A549 (cell line): ENCODE measurements around the gene AKIP1. TPM values are rescaled to one million over a fixed set of nuclear protein-coding genes. Genes with fewer than 3 reads are reported as not detected.

Source experiments
- ATAC-seq, 2 experiments: fragments of 200-7000 bp in 1 of 2; fragments of >200 bp in 1 of 2; cut with Nextera tagmentation in 1 of 2; cut with Tn5 transposase in 1 of 2; 3 replicates each; pipeline versions ENCODE4 v1.8.0 to v1.9.1; 2018 to 2020; ENCODE audit warnings: mild to moderate bottlenecking in 1 of 2, moderate library complexity in 1 of 2
- CTCF ChIA-PET: fragments of 300-600 bp; sonication (Branson Sonifier 250); formaldehyde crosslinking; extraction: SDS; loops from one replicate; lab custom pipeline; 2021; ENCODE audit warnings: antibody characterized with exemption, inconsistent platforms; lab: Yijun Ruan, JAX
- POLR2A ChIA-PET: fragments of 350-600 bp; formaldehyde crosslinking; extraction: SDS; loops from one replicate; lab custom pipeline; 2021; ENCODE audit warnings: antibody characterized with exemption, inconsistent platforms; lab: Yijun Ruan, JAX
- DNase-seq, 2 experiments: peaks; one replicate each; pipeline versions ENCODE4 v3.0.0 to v3.0.0-alpha.2; 2011 to 2016; ENCODE audit warnings: low read depth in 1 of 2, low spot score in 1 of 2
- FAIRE-seq: peaks from 2 replicates; lab custom pipeline; 2011; peaks lifted over from hg19 to GRCh38; lab: Jason Lieb, UNC
- H3K27ac ChIP-seq, 2 experiments: fragments of >200 bp; sonication (Bioruptor Twin); formaldehyde crosslinking; 3 replicates each; pipeline ENCODE4 v1.5.1; 2016 to 2017
- H3K4me1 ChIP-seq: fragments of >200 bp; sonication (Bioruptor Twin); formaldehyde crosslinking; 3 replicates; pipeline ENCODE4 v1.6.1; 2016
- H3K4me2 ChIP-seq: fragments of >200 bp; sonication (Bioruptor Twin); formaldehyde crosslinking; 3 replicates; pipeline ENCODE4 v1.6.1; 2016
- H3K4me3 ChIP-seq: fragments of >200 bp; sonication (Bioruptor Twin); formaldehyde crosslinking; 3 replicates; pipeline ENCODE4 v1.5.1; 2016
- H3K9me3 ChIP-seq: fragments of >200 bp; sonication (Bioruptor Twin); formaldehyde crosslinking; 3 replicates; pipeline ENCODE4 v1.6.1; 2016
- ATOH8 ChIP-seq: fragments of 250-450 bp; sonication (Bioruptor Pico); IDR thresholded peaks from 2 replicates; pipeline ENCODE4 v1.5.0; 2020; ENCODE audit warnings: low read depth, mild to moderate bottlenecking, moderate library complexity
- CBX8 ChIP-seq: fragments of 200-600 bp; sonication (generic); IDR thresholded peaks from 2 replicates; pipeline ENCODE4 v1.6.1; 2016
- CEBPB ChIP-seq, 2 experiments: fragments of >200 bp in 1 of 2; sonication (Bioruptor Twin) in 1 of 2; formaldehyde crosslinking in 1 of 2; IDR thresholded peaks; 2 replicates each; pipeline ENCODE4 v1.6.1; 2012 to 2016
- ELK1 ChIP-seq: fragments of 150-350 bp; IDR thresholded peaks from 2 replicates; pipeline ENCODE4 v1.6.1; 2014; ENCODE audit warnings: low read depth, mild to moderate bottlenecking, low read length
- EP300 ChIP-seq, 2 experiments: fragments of >200 bp; sonication (Bioruptor Twin); formaldehyde crosslinking; IDR thresholded peaks; 2 replicates in 1 of 2; 3 replicates in 1 of 2; pipeline ENCODE4 v1.6.1; 2016 to 2017
- ESRRA ChIP-seq: fragments of 150-350 bp; IDR thresholded peaks from 2 replicates; pipeline ENCODE4 v1.6.1; 2014; ENCODE audit warnings: mild to moderate bottlenecking, low read length, borderline replicate concordance
- FOSL2 ChIP-seq, 2 experiments: fragments of 450-650 bp in 1 of 2; fragments of >200 bp in 1 of 2; sonication (Bioruptor Twin) in 1 of 2; formaldehyde crosslinking; IDR thresholded peaks; 2 replicates each; pipeline versions ENCODE4 v1.5.0 to v1.6.1; 2016 to 2020; ENCODE audit warnings: mild to moderate bottlenecking in 1 of 2, moderate library complexity in 1 of 2
- GATA3 ChIP-seq: IDR thresholded peaks from 2 replicates; pipeline ENCODE4 v1.6.1; 2012; ENCODE audit warnings: borderline replicate concordance
- HDAC2 ChIP-seq: fragments of 200-600 bp; sonication (generic); IDR thresholded peaks from 2 replicates; pipeline ENCODE4 v1.6.1; 2016
- HES2 ChIP-seq: fragments of >200 bp; sonication (Bioruptor Twin); formaldehyde crosslinking; IDR thresholded peaks from 2 replicates; pipeline ENCODE4 v1.6.1; 2016
- HEYL ChIP-seq: fragments of 250-450 bp; sonication (Bioruptor Pico); IDR thresholded peaks from 2 replicates; pipeline ENCODE4 v1.8.0; 2021; ENCODE audit warnings: mild to moderate bottlenecking, moderate library complexity
- HOXA7 ChIP-seq: fragments of 250-450 bp; sonication (Bioruptor Pico); IDR thresholded peaks from 2 replicates; pipeline ENCODE4 v1.5.0; 2020; ENCODE audit warnings: mild to moderate bottlenecking, moderate library complexity
- HOXB13 ChIP-seq: fragments of 250-450 bp; sonication (Bioruptor Pico); IDR thresholded peaks from 2 replicates; pipeline ENCODE4 v1.5.0; 2020; ENCODE audit warnings: low read depth, mild to moderate bottlenecking, moderate library complexity
- JUNB ChIP-seq: fragments of >200 bp; sonication (Bioruptor Twin); formaldehyde crosslinking; IDR thresholded peaks from 2 replicates; pipeline ENCODE4 v1.6.1; 2016
- KDM5A ChIP-seq: fragments of 200-600 bp; sonication (generic); IDR thresholded peaks from 2 replicates; pipeline ENCODE4 v1.6.1; 2016; ENCODE audit warnings: antibody characterized with exemption, mild to moderate bottlenecking
- MAX ChIP-seq: IDR thresholded peaks from 2 replicates; pipeline ENCODE4 v1.6.1; 2012
- NFE2L2 ChIP-seq: fragments of 150-350 bp; conservative IDR thresholded peaks from 2 replicates; pipeline ENCODE4 v1.6.1; 2014; ENCODE audit warnings: low read length
- NPAS2 ChIP-seq: fragments of 250-450 bp; sonication (Bioruptor Pico); IDR thresholded peaks from 2 replicates; pipeline ENCODE4 v1.8.0; 2022; ENCODE audit warnings: mild to moderate bottlenecking, moderate library complexity, borderline replicate concordance
- PBX3 ChIP-seq: IDR thresholded peaks from 2 replicates; pipeline ENCODE4 v1.6.1; 2012
- POLR2AphosphoS2 ChIP-seq: conservative IDR thresholded peaks from 2 replicates; pipeline ENCODE4 v1.6.1; 2012; ENCODE audit warnings: low read length, improper control_type of control experiment, inconsistent platforms
- RARB ChIP-seq: fragments of 250-450 bp; sonication (Bioruptor Pico); IDR thresholded peaks from 2 replicates; pipeline ENCODE4 v1.8.0; 2021; ENCODE audit warnings: mild to moderate bottlenecking, moderate library complexity
- RCOR1 ChIP-seq: fragments of 150-350 bp; IDR thresholded peaks from 2 replicates; pipeline ENCODE4 v1.6.1; 2014; ENCODE audit warnings: antibody characterized with exemption, low read length, low read depth
- RNF2 ChIP-seq: fragments of 200-600 bp; sonication (generic); IDR thresholded peaks from 2 replicates; pipeline ENCODE4 v1.6.1; 2016; ENCODE audit warnings: low read depth, mild to moderate bottlenecking, antibody characterized with exemption, moderate library complexity, borderline replicate concordance
- TP53 ChIP-seq: fragments of 250-450 bp; sonication (Bioruptor Pico); IDR thresholded peaks from 2 replicates; pipeline ENCODE4 v1.5.0; 2021; ENCODE audit warnings: mild to moderate bottlenecking, moderate library complexity
- ZFP36 ChIP-seq: fragments of 450-650 bp; IDR thresholded peaks from 2 replicates; pipeline ENCODE4 v1.6.1; 2014; ENCODE audit warnings: borderline replicate concordance; ENCODE audit not compliant: partially characterized antibody
- ZSCAN20 ChIP-seq: fragments of 250-450 bp; sonication (Bioruptor Pico); IDR thresholded peaks from 2 replicates; pipeline ENCODE4 v1.8.0; 2022; ENCODE audit warnings: mild to moderate bottlenecking, moderate library complexity
- WGBS: methylation state at CpG from one replicate; pipeline ENCODE4 v1.1.6; 2017; ENCODE audit errors: missing lambda C conversion rate; 5-methylcytosine and 5-hydroxymethylcytosine counted together
- polyA plus RNA-seq, 4 experiments: library from polyadenylated mRNA; depleted of rRNA in 3 of 4; stranded (reverse); fragments of >200 nt; fragmentation: RNase III in 1 of 4; extraction: RNeasy Plus Mini Kit Qiagen cat#74134 plus additional on column Dnase treatment in 1 of 4; gene quantifications; 2 replicates in 3 of 4; 3 replicates in 1 of 4; pipeline ENCODE4 v1.2.3, GENCODE V29; 2011 to 2017

Gene AKIP1
- polyA plus RNA-seq, 2 of the 4 experiments (the other 2 are of a cell fraction): 57.7 to 66.7 TPM

- Histone ChIP-seq H3K4me1 (no peaks in the 10 kb centered on the region), H3K27ac (no peak overlapping the region), H3K9me3 (no peaks in the 10 kb centered on the region), H3K4me3 (no peak overlapping the region), H3K4me2 (no peak overlapping the region)
- ATAC-seq (no peak), FAIRE-seq (no peak), DNase-seq (no peak)
- ChIA-PET CTCF (interaction anchor here (0.8 to 4.1 kb wide), 5 partner anchors 8 to 37 kb away, joined by 3 to 26 read pairs (median 3); no protein-coding TSS in a partner anchor), POLR2A (no interaction called here)
- WGBS: 90% methylated on average over 5 of the region's 5 CpGs
- TF ChIP-seq KDM5A (no peak), ESRRA (no peak), PBX3 (no peak), HDAC2 (no peak), NFE2L2 (no peak), ZFP36 (no peak), RCOR1 (no peak), TP53 (CRISPR knock-in tag) (no peak), RARB (CRISPR knock-in tag) (no peak)
These were observed 11.7 kb downstream of the AKIP1 start for GRCh38 chr11:8922691-8923090.

- DNase-seq: no peak
- 92% methylated on average over 5 of the region's 5 CpGs for WGBS
- H3K27ac ChIP-seq: no peak overlapping the region
- no peak overlapping the region for H3K4me3 ChIP-seq
- no peak for FAIRE-seq
- no peak overlapping the region for H3K4me2 ChIP-seq
- H3K9me3 ChIP-seq: no peaks in the 10 kb centered on the region
- no peak for TF ChIP-seq HES2
- no peak for TF ChIP-seq NPAS2 (CRISPR knock-in tag)
- TF ChIP-seq JUNB: no peak
- TF ChIP-seq ZSCAN20: no peak
- TF ChIP-seq FOSL2 (IDR thresholded peaks at IDR 0.05): no peak
- no peak for TF ChIP-seq FOSL2 (CRISPR knock-in tag; IDR thresholded peaks at IDR 0.05)
- no peak for TF ChIP-seq ELK1
- TF ChIP-seq ESRRA: no peak
- TF ChIP-seq HOXB13: no peak
- TF ChIP-seq CBX8: no peak
- TF ChIP-seq CEBPB (IDR thresholded peaks at IDR 0.05): no peak
- no peak for TF ChIP-seq EP300 (IDR thresholded peaks at IDR 0.05)
- no peak for TF ChIP-seq MAX
- no peak for TF ChIP-seq ATOH8
- TF ChIP-seq POLR2AphosphoS2: no peak
- no peak for TF ChIP-seq HOXA7 (CRISPR knock-in tag)
- TF ChIP-seq RNF2: no peak
- no peak for TF ChIP-seq PBX3
- TF ChIP-seq GATA3: no peak
- no peak for TF ChIP-seq HEYL (CRISPR knock-in tag)
- no peak for TF ChIP-seq NFE2L2
- ChIA-PET CTCF (interaction anchor here (1.4 to 4.1 kb wide), 3 partner anchors 11 to 212 kb away, joined by 8 to 26 read pairs (median 13); no protein-coding TSS in a partner anchor), POLR2A (interaction anchor here (0.7 kb wide), 1 partner anchor 331 kb away, joined by 3 read pairs; no protein-coding TSS in a partner anchor)
- no peaks in the 10 kb centered on the region for H3K4me1 ChIP-seq
- no peak for ATAC-seq
These were observed 14.7 kb downstream of the AKIP1 start for GRCh38 chr11:8925711-8926110.
